Adrenal gland (tissue), 12 donors: Measurements from ENCODE around the gene SLC1A1. TPM values are rescaled to one million over a fixed set of nuclear protein-coding genes. Genes with fewer than 3 reads are reported as not detected.

Experiments
- DNase-seq, 7 donors: peaks; one replicate each; pipeline ENCODE4 v3.0.0-alpha.2; 2019 to 2020
- H3K27ac ChIP-seq, 5 donors: fragments of 200-600 bp; sonication (generic) in 4 of 5; 1 replicate in 3 of 5; 2 replicates in 2 of 5; pipeline versions ENCODE4 v1.5.1 to v1.8.0; 2016 to 2020; ENCODE audit warnings: mild to moderate bottlenecking in 1 of 5
- H3K27me3 ChIP-seq: fragments of 200-600 bp; 2 replicates; pipeline ENCODE4 v1.8.0; 2021
- H3K36me3 ChIP-seq, 2 donors: fragments of 200-600 bp; replicated peaks in 1 of 2; 1 replicate in 1 of 2; 2 replicates in 1 of 2; pipeline versions ENCODE4 v1.5.1 to v1.8.0; 2018 to 2022
- H3K4me1 ChIP-seq, 2 donors: fragments of 200-600 bp; replicated peaks in 1 of 2; 1 replicate in 1 of 2; 2 replicates in 1 of 2; pipeline versions ENCODE4 v1.5.1 to v1.8.0; 2018 to 2021
- H3K4me3 ChIP-seq, 4 donors: fragments of 200-600 bp; sonication (generic) in 3 of 4; one replicate each; pipeline ENCODE4 v1.5.1; 2016 to 2018
- H3K9me3 ChIP-seq, 3 donors: fragments of 200-600 bp; sonication (generic) in 1 of 3; replicated peaks in 1 of 3; 1 replicate in 2 of 3; 2 replicates in 1 of 3; pipeline versions ENCODE4 v1.5.1 to v1.8.0; 2016 to 2021
- POLR2A ChIP-seq, 2 donors: fragments of 450-650 bp; IDR thresholded peaks; one replicate each; pipeline ENCODE4 v1.6.1; 2017; ENCODE audit warnings: antibody characterized with exemption in 2 of 2, mild to moderate bottlenecking in 2 of 2, moderate library complexity in 1 of 2
- WGBS, 4 donors: extraction: QIAGEN DNeasy Blood & Tissue Kit in 2 of 4; methylation state at CpG; one replicate each; pipeline versions ENCODE4 v1.1.5 to v1.1.7; 2013 to 2017; 5-methylcytosine and 5-hydroxymethylcytosine counted together
- intact Hi-C, 2 donors: fragments of 100-400 bp; cut with DNase I; formaldehyde crosslinking; loops; one replicate each; pipeline versions ENCODE4 v1.14.1 to v1.15.0; 2022 to 2023
- polyA plus RNA-seq, 3 donors: library from polyadenylated mRNA; stranded (reverse); fragments of 200-250 nt in 2 of 3; fragments of 350-450 nt in 1 of 3; fragmentation: Illumina TruSeq in 1 of 3; extraction: RNeasy Lipid Tissue Mini Kit (QIAGEN cat#74804) in 1 of 3; gene quantifications; one replicate each; pipeline ENCODE4 v1.2.3, GENCODE V29; 2013 to 2014
- total RNA-seq, 9 donors: library from RNA; depleted of rRNA in 4 of 9; stranded (reverse); fragments of >200 nt in 4 of 9; fragments of 120-200 nt in 1 of 9; fragmentation: NEBNext Ultra II Directional in 1 of 9; extraction: Animal tissue kit (Norgen Biotek cat#: 25700) in 1 of 9; gene quantifications; one replicate each; pipeline versions ENCODE4 v1.1.0 to v1.2.4, GENCODE V29; 2013 to 2023
- TF ChIP-seq, protein P1 (sequence below), 6 experiments: fragments of 450-650 bp in 4 of 6; fragments of 200-600 bp in 2 of 6; sonication (generic) in 1 of 6; IDR thresholded peaks; 1 replicate in 5 of 6; 2 replicates in 1 of 6; pipeline versions ENCODE4 v1.5.1 to v1.8.0; 2016 to 2021; ENCODE audit warnings: antibody characterized with exemption in 6 of 6, mild to moderate bottlenecking in 2 of 6, moderate library complexity in 1 of 6
- donor health status: healthy with polysubstance abuse.
- donor health status: Bipolar disorder and iron deficiency.
- donor health status: DM: yes; HTN: yes; CAD: no.
- donor health status: DM: no; HTN: no; CAD: no.
- donor health status: DM: no; HTN: no; CAD: no.
- donor health status: DM: yes; HTN: yes; CAD: no.

SLC1A1 gene
- total and polyA plus RNA-seq, 12 donors: 0.68 to 4.9 (median 1.7) TPM

- no peak for DNase-seq
- intact Hi-C loops: no loop called here
- TF ChIP-seq POLR2A (IDR thresholded peaks at IDR 0.05): no peak
- TF ChIP-seq, protein P1, sequence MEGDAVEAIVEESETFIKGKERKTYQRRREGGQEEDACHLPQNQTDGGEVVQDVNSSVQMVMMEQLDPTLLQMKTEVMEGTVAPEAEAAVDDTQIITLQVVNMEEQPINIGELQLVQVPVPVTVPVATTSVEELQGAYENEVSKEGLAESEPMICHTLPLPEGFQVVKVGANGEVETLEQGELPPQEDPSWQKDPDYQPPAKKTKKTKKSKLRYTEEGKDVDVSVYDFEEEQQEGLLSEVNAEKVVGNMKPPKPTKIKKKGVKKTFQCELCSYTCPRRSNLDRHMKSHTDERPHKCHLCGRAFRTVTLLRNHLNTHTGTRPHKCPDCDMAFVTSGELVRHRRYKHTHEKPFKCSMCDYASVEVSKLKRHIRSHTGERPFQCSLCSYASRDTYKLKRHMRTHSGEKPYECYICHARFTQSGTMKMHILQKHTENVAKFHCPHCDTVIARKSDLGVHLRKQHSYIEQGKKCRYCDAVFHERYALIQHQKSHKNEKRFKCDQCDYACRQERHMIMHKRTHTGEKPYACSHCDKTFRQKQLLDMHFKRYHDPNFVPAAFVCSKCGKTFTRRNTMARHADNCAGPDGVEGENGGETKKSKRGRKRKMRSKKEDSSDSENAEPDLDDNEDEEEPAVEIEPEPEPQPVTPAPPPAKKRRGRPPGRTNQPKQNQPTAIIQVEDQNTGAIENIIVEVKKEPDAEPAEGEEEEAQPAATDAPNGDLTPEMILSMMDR (IDR thresholded peaks at IDR 0.05): no peak
- Histone ChIP-seq H3K36me3 (no peaks in the 10 kb centered on the region), H3K4me3 (no peak overlapping the region), H3K9me3 (no peaks in the 10 kb centered on the region), H3K27ac (no peak overlapping the region), H3K4me1 (no peaks in the 10 kb centered on the region), H3K27me3 (peaks cover 4% of the 10 kb centered on the region)
- WGBS, 4 donors: 70 to 79% (median 74%) methylated on average over 2 of the region's 2 CpGs
Measured at GRCh38 chr9:4461437-4461836, 28.8 kb upstream of the SLC1A1 start.

GRCh38 chr9:4463824-4464223 lies 26.4 kb upstream of the SLC1A1 start:
- TF ChIP-seq, protein P1 (IDR thresholded peaks at IDR 0.05): no peak
- TF ChIP-seq POLR2A (IDR thresholded peaks at IDR 0.05): no peak
- H3K36me3 ChIP-seq: no peaks in the 10 kb centered on the region
- no peak for DNase-seq
- H3K4me3 ChIP-seq: no peak overlapping the region
- WGBS, 4 donors: 32 to 46% (median 41%) methylated on average over 3 of the region's 3 CpGs
- intact Hi-C loops: no loop called here
- H3K4me1 ChIP-seq: no peaks in the 10 kb centered on the region
- H3K27me3 ChIP-seq: peaks cover 4% of the 10 kb centered on the region
- no peaks in the 10 kb centered on the region for H3K9me3 ChIP-seq
- no peak overlapping the region for H3K27ac ChIP-seq

GRCh38 chr9:4464911-4465513 lies 25.3 kb upstream of the SLC1A1 start:
- no peak overlapping the region for H3K4me3 ChIP-seq
- no peaks in the 10 kb centered on the region for H3K36me3 ChIP-seq
- WGBS, 4 donors: 87 to 89% (median 88%) methylated on average over 11 of the region's 11 CpGs
- TF ChIP-seq POLR2A (IDR thresholded peaks at IDR 0.05): no peak
- TF ChIP-seq, protein P1 (IDR thresholded peaks at IDR 0.05): no peak
- no peaks in the 10 kb centered on the region for H3K9me3 ChIP-seq
- no peaks in the 10 kb centered on the region for H3K4me1 ChIP-seq
- no peak for DNase-seq
- peaks cover 4% of the 10 kb centered on the region for H3K27me3 ChIP-seq
- no peak overlapping the region for H3K27ac ChIP-seq
- intact Hi-C loops: no loop called here

DNA sequence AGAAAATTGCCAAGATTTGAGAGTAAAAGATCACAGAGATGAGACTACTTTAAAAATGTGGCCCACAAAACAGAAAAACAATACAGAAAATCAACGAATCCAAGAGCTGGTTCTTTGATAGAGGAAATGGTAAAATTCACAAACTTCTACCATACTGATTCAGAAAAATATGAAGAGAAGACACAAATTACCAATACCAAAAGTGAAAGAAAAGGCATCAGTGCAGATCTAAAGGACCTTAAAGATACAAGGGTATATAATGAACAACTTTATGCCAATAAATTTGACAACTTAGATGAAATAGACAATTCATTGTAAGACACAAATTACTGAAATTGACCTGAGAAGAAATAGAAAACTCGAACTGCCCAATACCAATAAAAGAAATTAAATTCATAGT lies 24.4 kb upstream of the SLC1A1 start:
- no peaks in the 10 kb centered on the region for H3K4me1 ChIP-seq
- intact Hi-C loops: no loop called here
- peaks cover 4% of the 10 kb centered on the region for H3K27me3 ChIP-seq
- H3K27ac ChIP-seq: no peak overlapping the region
- H3K9me3 ChIP-seq: no peaks in the 10 kb centered on the region
- H3K36me3 ChIP-seq: no peaks in the 10 kb centered on the region
- WGBS, 4 donors: 70 to 81% (median 75%) methylated on average over 2 of the region's 2 CpGs
- DNase-seq: no peak
- TF ChIP-seq POLR2A (IDR thresholded peaks at IDR 0.05): no peak
- TF ChIP-seq, protein P1 (IDR thresholded peaks at IDR 0.05): no peak
- H3K4me3 ChIP-seq: no peak overlapping the region
